NCI-H2227 (cell line): ENCODE measurements around the gene FRRS1L.
A peak's percentile ranks its signal among the peaks of the same experiment; 100 is the strongest.

Experiments used
- DNase-seq: peaks from one replicate; lab custom pipeline; 2025; ENCODE audit not compliant: unreplicated experiment; lab: John Stamatoyannopoulos, UW

Gene FRRS1L

DNA sequence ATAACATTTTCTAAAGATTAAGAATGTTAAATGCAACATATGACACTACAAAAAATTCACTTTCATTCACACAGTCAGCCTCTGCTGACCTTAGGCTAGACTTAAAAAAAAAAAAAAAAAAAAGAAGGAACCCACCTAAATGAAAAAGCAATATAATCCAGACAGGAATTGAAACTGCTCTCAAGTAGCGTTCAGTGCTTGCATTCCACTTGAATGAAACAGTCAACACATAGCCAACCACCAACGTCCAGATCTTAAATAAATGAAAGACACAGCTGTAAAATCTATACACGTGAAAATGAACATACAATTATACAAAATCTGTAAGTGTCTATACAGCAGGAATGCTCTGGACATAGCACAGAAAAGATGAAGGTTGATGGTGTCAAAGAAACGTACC lies 58.7 kb downstream of the FRRS1L start:
- DNase-seq = no peak

- no peak for DNase-seq
These were observed 59.4 kb downstream of the FRRS1L start for GRCh38 chr9:109107402-109108240.

DNA sequence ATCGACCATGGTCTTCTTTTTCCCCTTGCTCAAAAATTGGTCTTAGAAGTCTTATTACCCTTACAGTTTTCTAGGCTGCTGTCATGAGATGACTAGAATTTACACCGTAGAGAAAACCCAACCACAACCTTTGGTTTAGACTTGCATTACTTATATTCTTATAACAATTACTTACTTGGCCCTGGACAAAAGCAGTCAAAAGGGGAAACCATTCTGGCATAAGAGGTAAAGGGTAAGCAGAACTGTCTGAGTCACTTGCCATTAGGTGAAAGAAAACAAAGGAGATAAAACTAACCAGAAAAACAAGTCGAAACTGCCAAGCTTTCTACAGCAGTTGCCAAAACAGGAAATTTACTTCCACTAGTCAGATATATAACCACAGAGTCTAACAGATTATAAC lies 65.2 kb downstream of the FRRS1L start:
- DNase-seq = no peak

- no peak for DNase-seq
These were observed 65.8 kb downstream of the FRRS1L start for GRCh38 chr9:109101202-109101595.

- DNase-seq = no peak
These were observed 66.4 kb downstream of the FRRS1L start for GRCh38 chr9:109100543-109101201.

GRCh38 chr9:109098960-109099308 lies 68.1 kb downstream of the FRRS1L start:
- no peak for DNase-seq

DNA sequence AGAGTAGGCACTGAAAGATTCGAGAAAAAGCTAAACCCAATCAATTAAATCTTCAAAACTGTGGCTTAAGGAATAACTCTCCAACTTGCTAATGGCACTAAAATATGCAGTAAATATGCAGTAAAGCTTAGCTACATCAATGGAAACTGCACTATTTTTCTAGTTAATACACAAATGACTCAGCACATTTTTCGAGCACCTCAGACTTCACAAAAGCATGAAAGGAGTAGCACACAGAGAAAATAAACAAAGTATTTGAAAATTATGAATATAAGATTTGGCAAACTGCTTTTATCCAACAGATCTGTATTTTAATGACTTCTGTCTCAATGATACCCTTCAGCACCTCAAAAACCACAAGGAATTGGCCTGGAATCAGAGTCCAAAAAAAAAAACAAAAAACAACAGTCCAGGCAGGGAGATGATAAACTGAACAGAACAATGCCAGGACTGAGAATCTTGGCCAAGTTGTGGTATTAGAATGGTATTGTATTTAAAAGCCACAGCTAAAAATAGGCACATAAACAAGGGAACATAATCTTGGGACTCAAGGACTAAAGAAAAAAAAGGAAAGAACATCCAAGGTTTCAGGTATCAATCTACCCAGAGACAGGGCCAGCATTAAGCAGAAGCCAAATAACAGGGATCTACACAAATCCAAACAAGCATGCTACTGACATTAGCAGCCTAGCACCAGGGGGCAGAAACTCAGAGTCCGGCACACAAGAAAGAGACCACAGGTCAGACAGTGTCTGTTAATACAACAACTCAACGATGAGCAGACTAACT lies 68.7 kb downstream of the FRRS1L start:
- DNase-seq = peak; percentile 16

DNA sequence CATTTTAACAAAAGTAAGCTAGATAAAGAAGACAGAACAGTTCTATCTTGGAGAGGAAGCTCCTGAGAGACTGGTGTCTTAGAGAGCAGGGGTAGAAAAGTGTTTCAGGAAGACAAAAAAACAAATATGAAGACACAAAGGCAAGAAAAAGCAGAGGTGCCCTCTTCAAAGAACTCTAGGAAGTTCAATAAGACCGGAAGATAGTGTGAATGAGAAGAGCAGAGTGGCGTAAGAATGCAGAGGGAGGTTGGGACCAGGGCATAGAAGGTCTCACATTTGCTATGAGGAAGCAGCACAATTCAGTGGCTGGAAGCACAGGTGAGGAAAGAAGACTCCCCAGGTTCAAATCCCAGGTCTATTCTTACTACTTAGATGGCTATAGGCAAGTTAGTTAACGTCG lies 69.9 kb downstream of the FRRS1L start:
- DNase-seq = no peak

DNA sequence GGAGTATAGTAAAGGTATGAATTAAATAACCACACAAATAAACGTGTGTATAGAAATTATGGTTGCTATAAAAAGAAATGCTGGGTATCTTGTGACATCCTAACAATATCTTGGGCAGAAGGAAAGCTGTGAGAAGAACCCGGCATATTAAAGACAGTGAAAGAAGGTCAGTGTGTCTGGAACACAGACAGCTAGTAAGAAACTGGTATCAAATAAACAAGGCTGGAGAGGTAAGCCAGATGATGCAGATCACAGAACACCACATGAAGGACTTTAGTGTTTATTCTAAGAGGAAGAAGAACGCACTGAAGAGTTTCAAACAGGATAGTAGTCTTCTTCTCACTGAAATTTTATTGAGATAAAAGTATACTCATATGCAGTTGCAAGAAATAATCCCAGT lies 71.7 kb downstream of the FRRS1L start:
- DNase-seq = no peak

- DNase-seq = no peak
These were observed 72.8 kb downstream of the FRRS1L start for GRCh38 chr9:109094268-109094667.

DNA sequence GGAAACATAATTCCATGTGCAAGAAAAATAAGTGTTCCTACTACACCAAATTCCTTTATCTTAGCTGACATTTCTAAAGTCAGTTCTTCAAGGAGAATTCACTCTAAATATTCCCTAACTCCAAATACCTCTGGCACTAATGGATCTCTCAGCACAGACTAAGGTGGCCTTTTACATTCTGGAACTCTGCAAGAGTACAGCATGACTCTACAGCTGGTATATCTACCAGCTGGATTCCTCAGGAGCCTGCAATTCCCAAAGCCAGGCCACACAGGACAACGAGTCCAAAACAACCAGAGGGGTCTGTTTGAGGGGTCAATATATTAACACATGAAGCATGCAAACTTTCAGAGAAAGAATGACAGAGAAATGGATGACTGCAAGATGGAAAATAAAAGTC lies 74.5 kb downstream of the FRRS1L start:
- no peak for DNase-seq

- no peak for DNase-seq
These were observed 74.9 kb downstream of the FRRS1L start for GRCh38 chr9:109092051-109092580.

DNA sequence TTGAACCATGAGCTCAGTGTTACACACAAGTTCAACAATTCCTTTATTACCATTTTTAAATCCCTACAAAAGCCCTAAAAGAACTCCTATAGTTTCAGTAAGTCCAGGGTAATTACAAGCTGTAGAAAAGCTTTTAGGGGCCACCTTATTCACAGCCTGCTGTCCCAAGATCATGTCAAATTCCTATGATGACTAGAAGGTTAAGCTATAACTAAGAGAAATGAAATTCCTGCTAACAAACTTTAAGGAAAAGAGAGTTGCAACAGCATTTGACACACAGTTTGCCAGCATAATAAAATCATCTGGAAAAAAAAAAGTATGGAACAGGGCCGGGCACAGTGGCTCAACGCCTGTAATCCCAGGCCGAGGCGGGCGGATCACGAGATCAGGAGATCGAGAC lies 78.8 kb downstream of the FRRS1L start:
- DNase-seq = no peak

GRCh38 chr9:109087795-109088194 lies 79.3 kb downstream of the FRRS1L start:
- DNase-seq = no peak

DNA sequence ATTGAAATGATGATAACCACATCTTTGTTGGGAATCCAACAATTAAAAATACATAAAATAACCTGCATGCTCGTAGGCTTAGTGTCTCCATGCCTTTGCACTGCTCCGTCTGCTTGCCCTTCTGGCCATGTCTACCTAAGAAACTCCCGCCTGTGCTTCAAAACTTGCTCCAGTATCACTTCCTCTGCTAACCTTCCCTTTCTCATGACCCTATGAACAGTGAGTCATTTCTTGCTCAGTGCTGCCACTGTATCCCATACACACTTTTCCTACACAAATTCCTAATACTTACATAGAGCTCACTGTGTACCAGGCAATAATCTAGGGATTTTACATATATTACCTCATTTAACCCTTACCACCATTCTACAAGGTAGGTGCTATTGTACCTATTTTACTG lies 80.8 kb downstream of the FRRS1L start:
- no peak for DNase-seq

DNA sequence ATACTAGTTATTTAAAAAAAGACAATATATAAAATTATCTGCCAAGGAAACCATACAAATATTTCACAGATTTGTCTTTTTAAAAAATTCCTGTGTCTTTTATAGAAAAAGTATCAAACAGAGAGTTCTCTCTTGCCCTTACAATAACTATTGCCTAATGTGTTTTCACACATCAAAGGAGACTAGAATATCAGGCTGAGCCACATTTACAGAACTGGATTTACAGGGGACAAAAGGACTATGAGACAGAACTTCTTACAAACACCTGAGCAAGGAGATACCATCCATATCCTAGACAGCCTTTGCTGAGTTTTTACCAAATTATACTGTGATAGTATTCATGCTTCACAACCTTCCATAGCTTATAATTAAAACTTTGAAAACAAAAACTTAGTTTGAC lies 81.5 kb downstream of the FRRS1L start:
- DNase-seq = no peak

GRCh38 chr9:109083813-109084405 lies 83.1 kb downstream of the FRRS1L start:
- DNase-seq = no peak

- DNase-seq = no peak
These were observed 83.9 kb downstream of the FRRS1L start for GRCh38 chr9:109083141-109083540.

- DNase-seq = no peak
These were observed 84.9 kb downstream of the FRRS1L start for GRCh38 chr9:109082091-109082620.
